MCF 10A (cell line): ENCODE results near the gene FRMPD4. TPM values are rescaled to one million over a fixed set of nuclear protein-coding genes. Genes with fewer than 3 reads are reported as not detected.
A peak's percentile ranks its signal among the peaks of the same experiment; 100 is the strongest.

ENCODE experiments used
- BruUV-seq: library from RNA; stranded (reverse); fragments of 400-500 nt; replicated peaks from 2 replicates; lab custom pipeline; 2021; lab: Mats Ljungman, UMichigan
- CTCF ChIA-PET: fragments of 300-600 bp; sonication (Branson Sonifier 250); formaldehyde crosslinking; extraction: SDS; loops from one replicate; lab custom pipeline; 2021; ENCODE audit warnings: antibody characterized with exemption, inconsistent platforms; lab: Yijun Ruan, JAX
- POLR2A ChIA-PET: fragments of 300-600, 350-650 bp; sonication (Branson Sonifier 250); formaldehyde crosslinking; extraction: SDS; loops from one replicate; lab custom pipeline; 2020; ENCODE audit warnings: antibody characterized with exemption, inconsistent platforms; lab: Yijun Ruan, JAX
- DNase-seq: peaks from one replicate; pipeline ENCODE4 v3.0.0-alpha.2; 2018; ENCODE audit not compliant: unreplicated experiment
- H3K27ac Mint-ChIP-seq: one replicate; pipeline ENCODE4 v1.8.0; 2022; ENCODE audit warnings: mild to moderate bottlenecking, low read depth, mixed read lengths; ENCODE audit not compliant: unreplicated experiment
- H3K27me3 Mint-ChIP-seq: one replicate; pipeline ENCODE4 v1.8.0; 2022; ENCODE audit warnings: mixed read lengths; ENCODE audit not compliant: insufficient read depth, unreplicated experiment
- H3K36me3 Mint-ChIP-seq: one replicate; pipeline ENCODE4 v1.8.0; 2022; ENCODE audit warnings: mild to moderate bottlenecking, moderate library complexity, mixed read lengths; ENCODE audit not compliant: insufficient read depth, unreplicated experiment
- H3K4me1 Mint-ChIP-seq: one replicate; pipeline ENCODE4 v1.8.0; 2022; ENCODE audit warnings: mixed read lengths; ENCODE audit not compliant: insufficient read depth, unreplicated experiment
- H3K4me3 Mint-ChIP-seq: one replicate; pipeline ENCODE4 v1.8.0; 2022; ENCODE audit warnings: mild to moderate bottlenecking, moderate library complexity, mixed read lengths; ENCODE audit not compliant: unreplicated experiment
- H3K9me3 Mint-ChIP-seq: one replicate; pipeline ENCODE4 v1.8.0; 2022; ENCODE audit warnings: mixed read lengths; ENCODE audit not compliant: unreplicated experiment
- CTCF ChIP-seq: fragments of 200-600 bp; IDR thresholded peaks from one replicate; pipeline ENCODE4 v1.8.0; 2022; ENCODE audit warnings: antibody characterized with exemption, mild to moderate bottlenecking; ENCODE audit not compliant: unreplicated experiment
- intact Hi-C: fragments of 100-400 bp; cut with micrococcal nuclease; formaldehyde crosslinking; loops from 2 replicates; pipeline ENCODE4 v1.14.1; 2022
- total RNA-seq: library from RNA; stranded (reverse); gene quantifications from 2 replicates; pipeline ENCODE4 v1.2.3, GENCODE V29; 2022

FRMPD4 gene
- total RNA-seq, 1 experiment from 2014 or later: not detected

- no peak overlapping the region for H3K4me3 Mint-ChIP-seq
- intact Hi-C loops: no loop called here
- DNase-seq: no peak
- no peaks in the 10 kb centered on the region for H3K27me3 Mint-ChIP-seq
- no peaks in the 10 kb centered on the region for H3K9me3 Mint-ChIP-seq
- H3K36me3 Mint-ChIP-seq: no peaks in the 10 kb centered on the region
- H3K4me1 Mint-ChIP-seq: peaks cover 6% of the 10 kb centered on the region
- no peak for TF ChIP-seq CTCF
- POLR2A ChIA-PET: no interaction called here
- H3K27ac Mint-ChIP-seq: no peak overlapping the region
- no TSS peak for BruUV-seq
- CTCF ChIA-PET: no interaction called here
These were observed 473.2 kb downstream of the FRMPD4 start for GRCh38 chrX:12611471-12611870.

DNA sequence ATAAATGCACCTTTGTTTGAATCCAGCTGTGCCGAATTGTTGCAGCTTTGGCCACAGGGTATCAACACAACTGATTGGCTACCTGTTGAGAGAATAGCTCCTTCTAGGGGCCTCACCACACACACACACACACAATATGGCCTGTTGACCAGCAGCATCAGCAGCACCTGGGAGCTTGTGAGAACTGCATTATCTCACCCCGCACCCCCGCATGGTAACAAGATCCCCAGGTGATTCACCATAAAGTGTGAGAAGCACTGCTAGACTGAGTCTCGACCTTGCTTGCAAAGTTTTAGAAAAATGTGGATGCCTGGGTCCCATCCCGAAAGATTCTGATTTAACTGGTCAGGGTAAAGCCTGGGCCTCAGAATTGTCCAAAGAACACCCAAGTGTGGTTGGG, 476.0 kb downstream of the FRMPD4 start:
- no peaks in the 10 kb centered on the region for H3K27me3 Mint-ChIP-seq
- no TSS peak for BruUV-seq
- no peaks in the 10 kb centered on the region for H3K36me3 Mint-ChIP-seq
- H3K27ac Mint-ChIP-seq: no peak overlapping the region
- TF ChIP-seq CTCF: no peak
- no peaks in the 10 kb centered on the region for H3K9me3 Mint-ChIP-seq
- POLR2A ChIA-PET: no interaction called here
- H3K4me1 Mint-ChIP-seq: peaks cover 6% of the 10 kb centered on the region
- CTCF ChIA-PET: no interaction called here
- peak; percentile 11 for DNase-seq
- no peak overlapping the region for H3K4me3 Mint-ChIP-seq
- intact Hi-C loops: no loop called here

GRCh38 chrX:12615061-12615460, 476.8 kb downstream of the FRMPD4 start:
- Mint-ChIP-seq H3K27ac (no peak overlapping the region), H3K4me3 (no peak overlapping the region), H3K9me3 (no peaks in the 10 kb centered on the region), H3K36me3 (no peaks in the 10 kb centered on the region), H3K4me1 (peaks cover 3% of the 10 kb centered on the region), H3K27me3 (no peaks in the 10 kb centered on the region)
- POLR2A ChIA-PET: no interaction called here
- CTCF ChIA-PET: no interaction called here
- intact Hi-C loops: no loop called here
- BruUV-seq: no TSS peak
- no peak for TF ChIP-seq CTCF
- no peak for DNase-seq

GRCh38 chrX:12617241-12617640, 479.0 kb downstream of the FRMPD4 start:
- peak; percentile 16 for DNase-seq
- ChIA-PET CTCF (no interaction called here), POLR2A (no interaction called here)
- intact Hi-C loops: no loop called here
- no peaks in the 10 kb centered on the region for H3K4me1 Mint-ChIP-seq
- H3K9me3 Mint-ChIP-seq: no peaks in the 10 kb centered on the region
- H3K27ac Mint-ChIP-seq: no peak overlapping the region
- no peaks in the 10 kb centered on the region for H3K36me3 Mint-ChIP-seq
- no peaks in the 10 kb centered on the region for H3K27me3 Mint-ChIP-seq
- no peak overlapping the region for H3K4me3 Mint-ChIP-seq
- BruUV-seq: no TSS peak
- no peak for TF ChIP-seq CTCF
